ENCODE results near the gene CAMK1G.

DNA sequence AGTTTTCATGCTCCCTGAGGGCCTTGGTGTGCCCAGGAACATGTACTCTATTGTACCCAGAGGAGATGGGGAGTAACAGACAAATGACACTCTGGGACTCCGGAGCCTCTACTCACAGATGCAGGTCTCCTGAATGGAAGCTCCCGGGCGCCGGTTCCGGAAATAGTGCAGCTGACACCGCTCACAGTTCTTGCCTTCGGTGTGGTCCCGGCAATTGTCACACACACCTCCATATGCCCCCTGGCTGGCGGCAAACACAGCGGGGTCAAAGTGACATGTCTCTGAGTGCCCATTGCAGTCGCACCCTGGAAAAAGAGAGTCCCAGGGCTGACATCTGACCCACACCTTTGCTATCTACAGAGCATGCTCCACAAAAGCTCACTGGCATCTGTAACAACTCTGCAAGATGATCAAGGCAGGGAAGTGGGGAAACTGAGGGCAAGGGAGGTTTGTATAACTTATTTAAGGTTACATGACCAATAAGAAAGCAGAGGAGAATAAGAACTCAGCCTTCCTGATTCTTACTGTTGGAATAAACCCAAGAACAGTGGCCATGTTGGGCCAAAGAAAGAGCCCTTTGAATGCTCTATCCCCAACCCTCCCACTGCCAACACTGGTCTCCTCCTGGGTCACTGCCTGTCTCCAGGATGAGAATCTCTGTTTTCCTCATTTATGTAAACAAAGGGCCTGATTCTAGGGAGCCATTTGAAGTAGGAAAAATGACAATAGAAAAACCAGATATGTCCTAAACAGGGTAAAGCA is 46.3 kb downstream of the CAMK1G start:
- TF ChIP-seq, protein P1, sequence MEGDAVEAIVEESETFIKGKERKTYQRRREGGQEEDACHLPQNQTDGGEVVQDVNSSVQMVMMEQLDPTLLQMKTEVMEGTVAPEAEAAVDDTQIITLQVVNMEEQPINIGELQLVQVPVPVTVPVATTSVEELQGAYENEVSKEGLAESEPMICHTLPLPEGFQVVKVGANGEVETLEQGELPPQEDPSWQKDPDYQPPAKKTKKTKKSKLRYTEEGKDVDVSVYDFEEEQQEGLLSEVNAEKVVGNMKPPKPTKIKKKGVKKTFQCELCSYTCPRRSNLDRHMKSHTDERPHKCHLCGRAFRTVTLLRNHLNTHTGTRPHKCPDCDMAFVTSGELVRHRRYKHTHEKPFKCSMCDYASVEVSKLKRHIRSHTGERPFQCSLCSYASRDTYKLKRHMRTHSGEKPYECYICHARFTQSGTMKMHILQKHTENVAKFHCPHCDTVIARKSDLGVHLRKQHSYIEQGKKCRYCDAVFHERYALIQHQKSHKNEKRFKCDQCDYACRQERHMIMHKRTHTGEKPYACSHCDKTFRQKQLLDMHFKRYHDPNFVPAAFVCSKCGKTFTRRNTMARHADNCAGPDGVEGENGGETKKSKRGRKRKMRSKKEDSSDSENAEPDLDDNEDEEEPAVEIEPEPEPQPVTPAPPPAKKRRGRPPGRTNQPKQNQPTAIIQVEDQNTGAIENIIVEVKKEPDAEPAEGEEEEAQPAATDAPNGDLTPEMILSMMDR (IDR thresholded peaks at IDR 0.05), result no peak
- TF ChIP-seq POLR2AphosphoS5 (IDR thresholded peaks at IDR 0.05; ENCODE audit: low read depth, low read length) (no peak), MXI1 (IDR thresholded peaks at IDR 0.05; ENCODE audit: low read depth, low read length) (no peak)
- TF ChIP-seq, protein P2, sequence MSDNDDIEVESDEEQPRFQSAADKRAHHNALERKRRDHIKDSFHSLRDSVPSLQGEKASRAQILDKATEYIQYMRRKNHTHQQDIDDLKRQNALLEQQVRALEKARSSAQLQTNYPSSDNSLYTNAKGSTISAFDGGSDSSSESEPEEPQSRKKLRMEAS (IDR thresholded peaks at IDR 0.05; ENCODE audit: low read depth), result no peak
- TF ChIP-seq, protein P3, sequence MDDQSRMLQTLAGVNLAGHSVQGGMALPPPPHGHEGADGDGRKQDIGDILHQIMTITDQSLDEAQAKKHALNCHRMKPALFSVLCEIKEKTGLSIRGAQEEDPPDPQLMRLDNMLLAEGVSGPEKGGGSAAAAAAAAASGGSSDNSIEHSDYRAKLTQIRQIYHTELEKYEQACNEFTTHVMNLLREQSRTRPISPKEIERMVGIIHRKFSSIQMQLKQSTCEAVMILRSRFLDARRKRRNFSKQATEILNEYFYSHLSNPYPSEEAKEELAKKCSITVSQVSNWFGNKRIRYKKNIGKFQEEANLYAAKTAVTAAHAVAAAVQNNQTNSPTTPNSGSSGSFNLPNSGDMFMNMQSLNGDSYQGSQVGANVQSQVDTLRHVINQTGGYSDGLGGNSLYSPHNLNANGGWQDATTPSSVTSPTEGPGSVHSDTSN (IDR thresholded peaks at IDR 0.05), result no peak

All from SK-N-SH (cell line).